Fibroblast of mammary gland (primary cell): ENCODE data around the gene SFT2D3.

Experiments
- DNase-seq: peaks from one replicate; pipeline ENCODE4 v3.0.0-alpha.2; 2010; ENCODE audit warnings: low read depth
- H3K4me3 ChIP-seq: 2 replicates; pipeline ENCODE4 v1.5.1; 2011; ENCODE audit warnings: low read depth, mild to moderate bottlenecking, low read length, moderate library complexity; ENCODE audit not compliant: control insufficient read depth
- CTCF ChIP-seq: conservative IDR thresholded peaks from 2 replicates; pipeline ENCODE4 v1.5.1; 2011; ENCODE audit warnings: low read depth, low read length, inconsistent platforms; ENCODE audit not compliant: control insufficient read depth, insufficient read depth

The SFT2D3 gene

DNA sequence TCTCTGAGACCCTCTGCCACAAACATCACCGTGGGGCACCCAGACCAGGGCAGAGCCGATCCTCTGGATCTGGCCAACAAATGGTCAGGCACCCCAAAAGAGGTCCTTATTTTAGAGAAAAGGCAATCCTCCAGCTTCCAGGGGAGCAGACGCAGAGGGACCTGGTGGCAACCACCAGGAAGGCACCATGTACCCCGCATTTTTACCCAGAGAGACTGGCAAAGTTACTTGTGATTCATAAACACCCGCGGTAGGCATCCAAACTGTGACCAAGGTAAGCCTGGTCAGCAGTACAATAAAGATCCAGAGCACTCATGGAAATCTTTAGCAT is 36.4 kb upstream of the SFT2D3 start:
- TF ChIP-seq CTCF: no peak
- no peak for DNase-seq

DNA sequence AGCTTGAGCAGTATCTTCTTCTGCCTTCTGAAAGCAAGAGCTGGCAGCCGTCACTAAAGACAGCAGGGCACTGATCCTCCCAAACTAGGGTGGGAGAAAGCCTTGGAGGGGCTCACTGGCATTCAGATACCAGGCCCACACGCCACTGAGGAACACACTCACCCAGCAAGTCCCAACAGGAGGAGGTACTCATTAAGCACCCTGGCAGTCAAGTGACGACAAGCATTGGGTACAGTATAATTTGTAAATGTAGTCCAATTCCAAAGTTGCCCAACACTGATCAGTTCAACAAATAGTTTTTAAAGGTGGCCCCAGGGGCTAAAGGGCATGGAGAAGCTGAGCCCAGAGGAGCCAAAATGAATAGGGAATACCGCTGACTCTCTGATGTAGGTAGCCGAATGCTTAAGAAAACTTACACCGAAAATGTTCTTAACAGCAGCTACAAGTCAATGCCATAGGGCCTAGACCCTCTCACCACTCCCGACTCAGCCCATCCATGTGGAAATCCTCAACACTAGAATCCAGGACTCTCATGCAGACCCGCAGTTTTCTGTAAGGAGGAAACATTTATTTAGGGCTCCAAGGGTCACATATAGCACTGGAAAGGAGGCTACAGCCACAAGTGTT is 35.9 kb upstream of the SFT2D3 start:
- no peak for DNase-seq
- no peak for TF ChIP-seq CTCF
- no peak overlapping the region for H3K4me3 ChIP-seq

More for the DNA sequence above, 36.4 kb upstream of the SFT2D3 start:
- no peak overlapping the region for H3K4me3 ChIP-seq

- TF ChIP-seq CTCF: no peak
- no peak overlapping the region for H3K4me3 ChIP-seq
- peak; percentile 25 for DNase-seq
These were observed 32.2 kb upstream of the SFT2D3 start for GRCh38 chr2:127669056-127669455.

- TF ChIP-seq CTCF: no peak
- no peak overlapping the region for H3K4me3 ChIP-seq
- no peak for DNase-seq
These were observed 31.0 kb upstream of the SFT2D3 start for GRCh38 chr2:127670055-127670956.

DNA sequence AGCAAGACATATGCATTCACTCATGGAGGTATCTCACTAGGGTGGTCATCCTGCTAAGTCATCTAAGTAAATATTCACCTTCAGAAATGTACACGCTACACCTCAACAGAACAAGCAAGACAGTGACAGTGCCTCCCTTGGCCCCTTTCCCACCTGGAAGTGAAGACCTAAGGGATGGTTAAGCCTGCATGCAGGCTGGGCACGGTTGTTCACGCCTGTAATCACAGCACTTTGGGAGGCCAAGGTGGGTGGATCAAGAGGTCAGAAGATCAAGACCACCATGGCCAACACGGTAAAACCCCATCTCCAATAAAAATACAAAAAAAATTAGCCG is 30.4 kb upstream of the SFT2D3 start:
- no peak overlapping the region for H3K4me3 ChIP-seq
- no peak for DNase-seq
- no peak for TF ChIP-seq CTCF

- TF ChIP-seq CTCF: no peak
- H3K4me3 ChIP-seq: no peak overlapping the region
- no peak for DNase-seq
These were observed 29.6 kb upstream of the SFT2D3 start for GRCh38 chr2:127671557-127672302.
